ENCODE measurements around the gene TMEM117. TPM values are rescaled to one million over a fixed set of nuclear protein-coding genes. Genes with fewer than 3 reads are reported as not detected.

The TMEM117 gene
- total RNA-seq, 2 experiments from 2014 or later, result 0.95 to 7.1 TPM

DNA sequence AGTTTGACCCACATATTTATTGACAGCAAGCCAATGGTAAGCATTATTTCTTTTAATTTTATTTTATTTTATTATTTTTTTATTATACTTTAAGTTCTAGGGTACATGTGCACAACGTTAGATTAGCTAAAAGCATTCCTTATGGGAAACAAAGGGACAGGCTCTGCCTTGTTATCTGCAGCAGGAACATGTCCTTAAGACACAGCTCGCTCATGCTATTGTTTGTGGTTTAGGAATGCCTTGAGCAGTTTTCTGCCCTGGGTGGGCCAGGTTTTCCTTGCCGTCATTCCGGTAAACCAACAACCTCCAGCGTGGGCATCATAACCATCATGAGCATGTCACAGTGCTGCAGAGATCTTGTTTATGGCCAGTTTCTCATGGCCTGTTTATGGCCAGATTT, 370.2 kb downstream of the TMEM117 start:
- Histone ChIP-seq H3K4me1 (ENCODE audit: insufficient read depth, low read length, poor library complexity, severe bottlenecking) (no peaks in the 10 kb centered on the region), H3K4me2 (ENCODE audit: low read length) (no peak overlapping the region), H3K27ac (ENCODE audit: low read depth, low read length, poor library complexity, severe bottlenecking) (no peak overlapping the region), H3K4me3 (ENCODE audit: low read depth, low read length, poor library complexity, severe bottlenecking) (no peak overlapping the region), H3K9me2 (ENCODE audit: insufficient read depth, low read length) (no peaks in the 10 kb centered on the region), H3K9me3 (ENCODE audit: low read length) (no peaks in the 10 kb centered on the region), H3K36me3 (ENCODE audit: insufficient read depth, low read length) (no peaks in the 10 kb centered on the region), H3K79me2 (ENCODE audit: insufficient read depth, low read depth, low read length) (no peaks in the 10 kb centered on the region), H4K20me1 (ENCODE audit: insufficient read depth, low read length) (no peaks in the 10 kb centered on the region), H2AFZ (ENCODE audit: low read length) (no peak overlapping the region)
- no TSS peak for BruUV-seq (replicated peaks)
- intact Hi-C loops (cut with micrococcal nuclease; ENCODE audit: unreplicated experiment), result no loop called here
- DNase-seq (ENCODE audit: low spot score), result no peak
- POLR2A ChIA-PET, result interaction anchor here (0.5 kb wide), 1 partner anchor 67 kb away, joined by 3 read pairs; no protein-coding TSS in a partner anchor
- TF ChIP-seq CTCF (conservative IDR thresholded peaks at IDR 0.05; ENCODE audit: low read length) (no peak), EZH2phosphoT487 (IDR thresholded peaks at IDR 0.05; ENCODE audit: borderline replicate concordance, low read depth, low read length) (no peak)
- CTCF ChIA-PET (ENCODE audit: unreplicated experiment), result no interaction called here

DNA sequence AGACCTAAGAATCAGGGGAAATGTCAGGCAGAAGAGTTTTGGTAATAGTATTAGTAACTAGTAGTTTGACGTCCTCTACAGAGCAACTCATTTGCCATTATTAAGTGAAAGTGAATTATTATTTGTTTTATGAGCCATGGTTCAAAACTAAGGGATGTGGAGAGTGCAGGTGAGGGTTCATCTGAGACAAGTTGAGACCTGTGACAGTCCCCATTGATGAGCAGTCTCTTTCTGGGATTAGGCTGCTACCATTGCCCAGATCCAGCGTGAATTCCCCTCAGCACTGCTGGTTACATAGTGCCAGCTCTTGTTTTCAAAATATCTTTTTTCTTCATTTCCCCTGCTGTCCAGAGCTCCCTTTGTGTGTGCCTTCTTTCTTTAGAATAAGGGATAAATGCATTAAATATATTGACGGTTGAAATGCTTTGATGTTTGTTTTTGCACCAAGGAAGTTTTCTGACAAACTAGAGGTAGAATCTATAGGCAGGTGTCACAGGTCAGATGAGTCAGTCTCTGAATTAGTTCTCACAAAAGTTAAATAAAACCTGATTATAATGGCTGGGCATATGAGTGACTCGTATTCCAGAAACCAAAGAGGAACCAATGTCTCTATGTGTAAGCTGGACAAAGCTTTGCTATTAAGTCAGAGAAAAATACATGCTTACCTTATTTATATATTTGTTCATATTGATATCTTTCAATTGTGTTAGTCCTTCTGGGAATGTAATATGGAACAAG, 381.4 kb downstream of the TMEM117 start:
- CTCF ChIA-PET (ENCODE audit: unreplicated experiment), result no interaction called here
- Histone ChIP-seq H2AFZ (ENCODE audit: low read length) (no peak overlapping the region), H3K36me3 (ENCODE audit: insufficient read depth, low read length) (no peaks in the 10 kb centered on the region), H3K79me2 (ENCODE audit: insufficient read depth, low read depth, low read length) (no peaks in the 10 kb centered on the region), H3K9me3 (ENCODE audit: low read length) (no peaks in the 10 kb centered on the region), H3K27ac (ENCODE audit: low read depth, low read length, poor library complexity, severe bottlenecking) (no peak overlapping the region), H3K9me2 (ENCODE audit: insufficient read depth, low read length) (no peaks in the 10 kb centered on the region), H3K4me2 (ENCODE audit: low read length) (no peak overlapping the region), H3K4me1 (ENCODE audit: insufficient read depth, low read length, poor library complexity, severe bottlenecking) (no peaks in the 10 kb centered on the region), H3K4me3 (ENCODE audit: low read depth, low read length, poor library complexity, severe bottlenecking) (no peak overlapping the region), H4K20me1 (ENCODE audit: insufficient read depth, low read length) (no peaks in the 10 kb centered on the region)
- POLR2A ChIA-PET, result no interaction called here
- DNase-seq (ENCODE audit: low spot score), result no peak
- no TSS peak for BruUV-seq (replicated peaks)
- intact Hi-C loops (cut with micrococcal nuclease; ENCODE audit: unreplicated experiment), result no loop called here
- TF ChIP-seq CTCF (conservative IDR thresholded peaks at IDR 0.05; ENCODE audit: low read length) (no peak), EZH2phosphoT487 (IDR thresholded peaks at IDR 0.05; ENCODE audit: borderline replicate concordance, low read depth, low read length) (no peak)

GRCh38 chr12:44223736-44224135, 387.9 kb downstream of the TMEM117 start:
- TF ChIP-seq EZH2phosphoT487 (IDR thresholded peaks at IDR 0.05; ENCODE audit: borderline replicate concordance, low read depth, low read length) (no peak), CTCF (conservative IDR thresholded peaks at IDR 0.05; ENCODE audit: low read length) (no peak)
- Histone ChIP-seq H3K4me2 (ENCODE audit: low read length) (no peak overlapping the region), H3K4me3 (ENCODE audit: low read depth, low read length, poor library complexity, severe bottlenecking) (no peak overlapping the region), H2AFZ (ENCODE audit: low read length) (no peak overlapping the region), H3K4me1 (ENCODE audit: insufficient read depth, low read length, poor library complexity, severe bottlenecking) (no peaks in the 10 kb centered on the region), H3K9me2 (ENCODE audit: insufficient read depth, low read length) (no peaks in the 10 kb centered on the region), H3K36me3 (ENCODE audit: insufficient read depth, low read length) (no peaks in the 10 kb centered on the region), H3K9me3 (ENCODE audit: low read length) (no peaks in the 10 kb centered on the region), H3K27ac (ENCODE audit: low read depth, low read length, poor library complexity, severe bottlenecking) (no peak overlapping the region), H4K20me1 (ENCODE audit: insufficient read depth, low read length) (no peaks in the 10 kb centered on the region), H3K79me2 (ENCODE audit: insufficient read depth, low read depth, low read length) (no peaks in the 10 kb centered on the region)
- BruUV-seq (replicated peaks), result no TSS peak
- intact Hi-C loops (cut with micrococcal nuclease; ENCODE audit: unreplicated experiment), result no loop called here
- no peak for DNase-seq (ENCODE audit: low spot score)
- ChIA-PET CTCF (ENCODE audit: unreplicated experiment) (no interaction called here), POLR2A (no interaction called here)

All from OCI-LY7 (cell line).